ENCODE results near the gene LARP4B. TPM values are rescaled to one million over a fixed set of nuclear protein-coding genes. Genes with fewer than 3 reads are reported as not detected.

Gene LARP4B
- polyA plus RNA-seq, 2 of the 4 experiments (the other 2 are of a cell fraction): 25.5 to 54.2 TPM

GRCh38 chr10:860519-860918, 71.0 kb downstream of the LARP4B start:
- Histone ChIP-seq H3K4me3 (no peak overlapping the region), H3K27ac (no peak overlapping the region), H3K4me1 (no peaks in the 10 kb centered on the region), H3K4me2 (no peak overlapping the region), H3K9me3 (no peaks in the 10 kb centered on the region)
- ChIA-PET CTCF (interaction anchor here (0.5 kb wide), 1 partner anchor 78 kb away, joined by 3 read pairs; no protein-coding TSS in a partner anchor), POLR2A (no interaction called here)
- FAIRE-seq (no peak), ATAC-seq (no peak), DNase-seq (ENCODE audit: low read depth in 1 of 2, low spot score in 1 of 2) (no peak)
- 94% methylated on average over 4 of the region's 4 CpGs for WGBS (ENCODE audit: missing lambda C conversion rate)
- TF ChIP-seq RCOR1 (IDR thresholded peaks at IDR 0.05; ENCODE audit: low read depth, low read length): no peak
- TF ChIP-seq CEBPB (IDR thresholded peaks at IDR 0.05): no peak
- no peak for TF ChIP-seq RARB (CRISPR knock-in tag; IDR thresholded peaks at IDR 0.05)
- TF ChIP-seq CHD2 (IDR thresholded peaks at IDR 0.05; ENCODE audit: low read length, partially characterized antibody): no peak
- no peak for TF ChIP-seq FOXS1 (CRISPR knock-in tag; IDR thresholded peaks at IDR 0.05)
- TF ChIP-seq CBX8 (IDR thresholded peaks at IDR 0.05): no peak
- no peak for TF ChIP-seq NR3C1 (IDR thresholded peaks at IDR 0.05)
- no peak for TF ChIP-seq HOXB13 (CRISPR knock-in tag; IDR thresholded peaks at IDR 0.05; ENCODE audit: low read depth)
- no peak for TF ChIP-seq HEYL (CRISPR knock-in tag; IDR thresholded peaks at IDR 0.05)
- TF ChIP-seq POLR2AphosphoS2 (conservative IDR thresholded peaks at IDR 0.05; ENCODE audit: low read length): no peak
- no peak for TF ChIP-seq PBX3 (IDR thresholded peaks at IDR 0.05)
- TF ChIP-seq ZC3H11A (IDR thresholded peaks at IDR 0.05): no peak
- no peak for TF ChIP-seq KDM1A (IDR thresholded peaks at IDR 0.05; ENCODE audit: low read depth)
- TF ChIP-seq E2F6 (IDR thresholded peaks at IDR 0.05; ENCODE audit: borderline replicate concordance, low read depth): no peak
- no peak for TF ChIP-seq EHF (CRISPR knock-in tag; IDR thresholded peaks at IDR 0.05)
- no peak for TF ChIP-seq RAD21 (conservative IDR thresholded peaks at IDR 0.05 in 1 of 2, IDR thresholded peaks at IDR 0.05 in 1 of 2)
- TF ChIP-seq ZFP36 (IDR thresholded peaks at IDR 0.05; ENCODE audit: borderline replicate concordance, partially characterized antibody): no peak
- no peak for TF ChIP-seq RNF2 (IDR thresholded peaks at IDR 0.05; ENCODE audit: borderline replicate concordance, low read depth)
- TF ChIP-seq ATOH8 (CRISPR knock-in tag; IDR thresholded peaks at IDR 0.05; ENCODE audit: low read depth): no peak
- TF ChIP-seq GATA3 (IDR thresholded peaks at IDR 0.05; ENCODE audit: borderline replicate concordance): no peak

- Histone ChIP-seq H3K9me3 (no peaks in the 10 kb centered on the region), H3K27ac (no peak overlapping the region), H3K4me3 (no peak overlapping the region), H3K4me1 (no peaks in the 10 kb centered on the region), H3K4me2 (no peak overlapping the region)
- no peak for DNase-seq (ENCODE audit: low read depth in 1 of 2, low spot score in 1 of 2)
- POLR2A ChIA-PET: no interaction called here
- TF ChIP-seq BHLHE40 (IDR thresholded peaks at IDR 0.05; ENCODE audit: low read depth, low read length): no peak
- TF ChIP-seq NR3C1 (IDR thresholded peaks at IDR 0.05): no peak
- no peak for TF ChIP-seq ZFP36 (IDR thresholded peaks at IDR 0.05; ENCODE audit: borderline replicate concordance, partially characterized antibody)
- no peak for TF ChIP-seq CHD2 (IDR thresholded peaks at IDR 0.05; ENCODE audit: low read length, partially characterized antibody)
- TF ChIP-seq HEYL (CRISPR knock-in tag; IDR thresholded peaks at IDR 0.05): no peak
- no peak for TF ChIP-seq RAD21 (conservative IDR thresholded peaks at IDR 0.05 in 1 of 2, IDR thresholded peaks at IDR 0.05 in 1 of 2)
- no peak for FAIRE-seq
- 79% methylated on average over 11 of the region's 11 CpGs for WGBS (ENCODE audit: missing lambda C conversion rate)
- CTCF ChIA-PET: interaction anchor here (1.0 to 1.6 kb wide), 3 partner anchors 14 to 22 kb away, joined by 3 to 5 read pairs (median 4); no protein-coding TSS in a partner anchor
- ATAC-seq: no peak
Observed at GRCh38 chr10:856416-857157, 74.9 kb downstream of the LARP4B start.

GRCh38 chr10:855671-856070, 75.8 kb downstream of the LARP4B start:
- ChIA-PET POLR2A (no interaction called here), CTCF (interaction anchor here (1.2 to 1.6 kb wide), 2 partner anchors 8 to 13 kb away, joined by 3 to 4 read pairs; no protein-coding TSS in a partner anchor)
- H3K4me3 ChIP-seq: no peak overlapping the region
- DNase-seq (ENCODE audit: low read depth in 1 of 2, low spot score in 1 of 2): no peak
- ATAC-seq: no peak
- no peaks in the 10 kb centered on the region for H3K4me1 ChIP-seq
- no peak for FAIRE-seq
- H3K9me3 ChIP-seq: no peaks in the 10 kb centered on the region; the same call in 2 of the 3 replicates
- no peak for TF ChIP-seq POLR2A (IDR thresholded peaks at IDR 0.05; ENCODE audit: low read length)
- no peak for TF ChIP-seq FOSL2 (IDR thresholded peaks at IDR 0.05)
- no peak for TF ChIP-seq FOSL2 (CRISPR knock-in tag; IDR thresholded peaks at IDR 0.05)
- WGBS (ENCODE audit: missing lambda C conversion rate): 94% methylated on average over 5 of the region's 5 CpGs
- H3K4me2 ChIP-seq: no peak overlapping the region
- H3K27ac ChIP-seq: no peak overlapping the region

Measured in A549 (cell line).